Fibroblast of lung (primary cell): Measurements from ENCODE around the gene TFPI2. TPM values are rescaled to one million over a fixed set of nuclear protein-coding genes. Genes with fewer than 3 reads are reported as not detected.

Experiments used
- DNase-seq, 2 donors: peaks; one replicate each; pipeline versions ENCODE4 v3.0.0 to v3.0.0-alpha.2; 2010; ENCODE audit warnings: low read depth in 2 of 2
- H2AFZ ChIP-seq: 2 replicates; pipeline ENCODE4 v1.5.1; 2012; ENCODE audit warnings: low read length, control low read depth, inconsistent platforms
- H3K27ac ChIP-seq: 2 replicates; pipeline ENCODE4 v1.5.1; 2011; ENCODE audit warnings: low read length, control low read depth; ENCODE audit not compliant: insufficient read depth
- H3K27me3 ChIP-seq: 2 replicates; pipeline ENCODE4 v1.5.1; 2011; ENCODE audit warnings: mild to moderate bottlenecking, low read length; ENCODE audit not compliant: control insufficient read depth, insufficient read depth
- H3K36me3 ChIP-seq: 2 replicates; pipeline ENCODE4 v1.5.1; 2011; ENCODE audit warnings: low read length; ENCODE audit not compliant: control insufficient read depth, insufficient read depth
- H3K4me1 ChIP-seq: 2 replicates; pipeline ENCODE4 v1.5.1; 2011; ENCODE audit warnings: low read length; ENCODE audit not compliant: control insufficient read depth, insufficient read depth; ENCODE audit errors: extremely low read depth
- H3K4me2 ChIP-seq: 2 replicates; pipeline ENCODE4 v1.5.1; 2011; ENCODE audit warnings: low read length, control low read depth; ENCODE audit not compliant: insufficient read depth; ENCODE audit errors: extremely low read depth
- H3K4me3 ChIP-seq, 4 experiments: fragments of 200-600 bp in 1 of 4; sonication (generic) in 1 of 4; replicated peaks in 1 of 4; 2 replicates each; pipeline ENCODE4 v1.5.1; 2011 to 2016; ENCODE audit warnings: low read length in 4 of 4, low read depth in 3 of 4, mild to moderate bottlenecking in 3 of 4, control low read depth in 2 of 4, inconsistent platforms in 1 of 4, mixed read lengths in 1 of 4; ENCODE audit not compliant: insufficient read depth in 1 of 4; ENCODE audit errors: control extremely low read depth in 1 of 4
- H3K79me2 ChIP-seq: 2 replicates; pipeline ENCODE4 v1.5.1; 2012; ENCODE audit warnings: mild to moderate bottlenecking, low read length, inconsistent platforms; ENCODE audit not compliant: control insufficient read depth, insufficient read depth
- H3K9ac ChIP-seq: 2 replicates; pipeline ENCODE4 v1.5.1; 2011; ENCODE audit warnings: mild to moderate bottlenecking, low read length, control low read depth; ENCODE audit not compliant: insufficient read depth
- H3K9me3 ChIP-seq: 2 replicates; pipeline ENCODE4 v1.5.1; 2012; ENCODE audit warnings: low read depth, low read length; ENCODE audit not compliant: control insufficient read depth, insufficient read depth
- H4K20me1 ChIP-seq: 2 replicates; pipeline ENCODE4 v1.5.1; 2011; ENCODE audit warnings: low read length; ENCODE audit not compliant: control insufficient read depth, insufficient read depth; ENCODE audit errors: extremely low read depth
- CTCF ChIP-seq, 2 donors: IDR thresholded peaks in 1 of 2; conservative IDR thresholded peaks in 1 of 2; 1 replicate in 1 of 2; 2 replicates in 1 of 2; pipeline ENCODE4 v1.5.1; 2011 to 2012; ENCODE audit warnings: low read length in 2 of 2, control low read depth in 1 of 2, inconsistent platforms in 1 of 2, low read depth in 1 of 2, mild to moderate bottlenecking in 1 of 2
- EZH2 ChIP-seq: IDR thresholded peaks from 2 replicates; pipeline ENCODE4 v1.5.1; 2012; ENCODE audit warnings: low read length, control low read depth, mild to moderate bottlenecking; ENCODE audit errors: missing control alignments
- polyA plus RNA-seq, 2 donors: library from polyadenylated mRNA; depleted of rRNA in 1 of 2; stranded (reverse) in 1 of 2; unstranded in 1 of 2; fragments of >200 nt; gene quantifications; 2 replicates each; pipeline ENCODE4 v1.2.1, GENCODE V29; 2011 to 2012; ENCODE audit warnings: missing spikeins in 1 of 2
- total RNA-seq: library from RNA; depleted of rRNA; stranded (reverse); fragments of >200 nt; gene quantifications from 2 replicates; pipeline ENCODE4 v1.2.1, GENCODE V29; 2014

TFPI2 gene
- total and polyA plus RNA-seq, 2 donors (not counting 1 experiment from before 2014, with no cell fraction given): 14.4 to 76.0 TPM

- Histone ChIP-seq H3K79me2 (no peaks in the 10 kb centered on the region), H3K9ac (no peak overlapping the region), H3K36me3 (no peaks in the 10 kb centered on the region), H3K27me3 (no peaks in the 10 kb centered on the region), H2AFZ (no peak overlapping the region), H3K4me1 (no peaks in the 10 kb centered on the region), H4K20me1 (no peaks in the 10 kb centered on the region), H3K4me2 (no peak overlapping the region), H3K4me3 (no peak overlapping the region), H3K9me3 (no peaks in the 10 kb centered on the region), H3K27ac (no peak overlapping the region)
- no peak for DNase-seq
- no peak for TF ChIP-seq EZH2
- TF ChIP-seq CTCF (conservative IDR thresholded peaks at IDR 0.05 in 1 of 2, IDR thresholded peaks at IDR 0.05 in 1 of 2; ENCODE audit: low read depth in 1 of 2, low read length in 2 of 2): no peak
Observed at GRCh38 chr7:93897680-93898079, 7.1 kb upstream of the TFPI2 start.

GRCh38 chr7:93895859-93896600, 5.5 kb upstream of the TFPI2 start:
- Histone ChIP-seq H3K4me2 (no peak overlapping the region), H3K27me3 (no peaks in the 10 kb centered on the region), H3K36me3 (no peaks in the 10 kb centered on the region), H3K79me2 (no peaks in the 10 kb centered on the region), H3K4me1 (no peaks in the 10 kb centered on the region), H3K9ac (no peak overlapping the region), H3K27ac (no peak overlapping the region), H4K20me1 (no peaks in the 10 kb centered on the region), H3K4me3 (no peak overlapping the region), H3K9me3 (no peaks in the 10 kb centered on the region), H2AFZ (no peak overlapping the region)
- no peak for TF ChIP-seq CTCF (conservative IDR thresholded peaks at IDR 0.05 in 1 of 2, IDR thresholded peaks at IDR 0.05 in 1 of 2; ENCODE audit: low read depth in 1 of 2, low read length in 2 of 2)
- no peak for TF ChIP-seq EZH2
- no peak for DNase-seq

GRCh38 chr7:93894966-93895640, 4.5 kb upstream of the TFPI2 start:
- H3K27me3 ChIP-seq: no peaks in the 10 kb centered on the region
- H3K79me2 ChIP-seq: no peaks in the 10 kb centered on the region
- H3K9ac ChIP-seq: no peak overlapping the region
- H3K9me3 ChIP-seq: no peaks in the 10 kb centered on the region
- H3K27ac ChIP-seq: no peak overlapping the region
- TF ChIP-seq EZH2 (no peak), CTCF (conservative IDR thresholded peaks at IDR 0.05 in 1 of 2, IDR thresholded peaks at IDR 0.05 in 1 of 2; ENCODE audit: low read depth in 1 of 2, low read length in 2 of 2) (no peak)
- no peak overlapping the region for H3K4me3 ChIP-seq
- no peaks in the 10 kb centered on the region for H3K36me3 ChIP-seq
- no peak overlapping the region for H3K4me2 ChIP-seq
- H4K20me1 ChIP-seq: no peaks in the 10 kb centered on the region
- H3K4me1 ChIP-seq: no peaks in the 10 kb centered on the region
- H2AFZ ChIP-seq: no peak overlapping the region
- DNase-seq: peak; percentile 44 to 56
